OCI-LY3 (cell line): Measurements from ENCODE around the gene BAD.

Experiments
- EZH2phosphoT487 ChIP-seq: fragments of 200-600 bp; shearing (Covaris generic); IDR thresholded peaks from 2 replicates; pipeline ENCODE4 v1.6.1; 2018; ENCODE audit warnings: antibody characterized with exemption, mixed run types, low read depth
- TF ChIP-seq, protein P1 (sequence below): fragments of 200-600, 300-600 bp; sonication (generic); IDR thresholded peaks from 2 replicates; pipeline ENCODE4 v1.5.1; 2014; ENCODE audit warnings: antibody characterized with exemption, low read length, low read depth

DNA sequence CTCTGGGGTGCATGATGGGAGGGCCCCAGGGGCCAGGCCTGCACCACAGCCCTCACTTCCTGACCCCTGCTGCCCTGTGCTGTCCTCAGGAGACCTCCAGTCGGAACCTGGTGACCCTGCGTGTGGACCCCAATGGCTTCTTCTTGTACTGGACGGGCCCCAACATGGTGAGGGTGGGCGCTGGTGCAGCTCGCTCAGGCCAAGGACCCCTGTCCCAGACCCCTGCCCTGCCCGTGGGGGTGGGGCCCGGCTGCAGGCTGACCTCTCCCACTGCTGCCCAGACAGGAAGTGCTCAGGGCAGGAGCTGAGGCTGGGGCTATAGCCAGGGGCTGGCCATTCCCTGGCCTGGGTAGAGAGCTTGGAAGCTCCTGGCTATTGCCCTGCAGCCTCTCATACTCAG, 30.1 kb downstream of the BAD start:
- TF ChIP-seq, protein P1, sequence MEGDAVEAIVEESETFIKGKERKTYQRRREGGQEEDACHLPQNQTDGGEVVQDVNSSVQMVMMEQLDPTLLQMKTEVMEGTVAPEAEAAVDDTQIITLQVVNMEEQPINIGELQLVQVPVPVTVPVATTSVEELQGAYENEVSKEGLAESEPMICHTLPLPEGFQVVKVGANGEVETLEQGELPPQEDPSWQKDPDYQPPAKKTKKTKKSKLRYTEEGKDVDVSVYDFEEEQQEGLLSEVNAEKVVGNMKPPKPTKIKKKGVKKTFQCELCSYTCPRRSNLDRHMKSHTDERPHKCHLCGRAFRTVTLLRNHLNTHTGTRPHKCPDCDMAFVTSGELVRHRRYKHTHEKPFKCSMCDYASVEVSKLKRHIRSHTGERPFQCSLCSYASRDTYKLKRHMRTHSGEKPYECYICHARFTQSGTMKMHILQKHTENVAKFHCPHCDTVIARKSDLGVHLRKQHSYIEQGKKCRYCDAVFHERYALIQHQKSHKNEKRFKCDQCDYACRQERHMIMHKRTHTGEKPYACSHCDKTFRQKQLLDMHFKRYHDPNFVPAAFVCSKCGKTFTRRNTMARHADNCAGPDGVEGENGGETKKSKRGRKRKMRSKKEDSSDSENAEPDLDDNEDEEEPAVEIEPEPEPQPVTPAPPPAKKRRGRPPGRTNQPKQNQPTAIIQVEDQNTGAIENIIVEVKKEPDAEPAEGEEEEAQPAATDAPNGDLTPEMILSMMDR, result no peak
- TF ChIP-seq EZH2phosphoT487, result no peak
